Measurements from ENCODE around the gene ZNF774. TPM values are rescaled to one million over a fixed set of nuclear protein-coding genes. Genes with fewer than 3 reads are reported as not detected.

The ZNF774 gene
- total and polyA plus RNA-seq, 11 donors, result 2.1 to 9.9 (median 4.5) TPM

- Histone ChIP-seq H3K36me3 (peaks cover 0 to 40% (median 27%) of the 10 kb centered on the region in 9 donors), H3K9me3 (no peaks in the 10 kb centered on the region), H3K27ac (peak overlapping the region in 7 of 12 donors; percentile 94 to 100 (median 99)), H3K27me3 (no peaks in the 10 kb centered on the region), H3K4me3 (peak overlapping the region in 11 of 12 donors; percentile 76 to 100 (median 94)), H3K4me1 (peaks cover 4 to 61% (median 49%) of the 10 kb centered on the region in 12 donors)
- 60 to 72% (median 71%) methylated on average over 6 of the region's 6 CpGs for WGBS, 4 donors
- TF ChIP-seq CTCF (IDR thresholded peaks at IDR 0.05) (no peak), POLR2A (IDR thresholded peaks at IDR 0.05) (no peak)
- DNase-seq (no peak), ATAC-seq (no peak)
- intact Hi-C loops (cut with DNase I), result loop anchor here in 6 of 10 donors (1.0 to 5.0 kb wide), 5 partner anchors 15 to 74 kb away; no protein-coding TSS in a partner anchor
Measured at GRCh38 chr15:90389513-90389912, 37.4 kb downstream of the ZNF774 start.

- peak overlapping the region in 1 of 12 donors; percentile 37 for H3K27ac ChIP-seq
- TF ChIP-seq CTCF (IDR thresholded peaks at IDR 0.05) (no peak), POLR2A (IDR thresholded peaks at IDR 0.05) (no peak)
- H3K4me3 ChIP-seq, result no peak overlapping the region
- H3K36me3 ChIP-seq, result peaks cover 0 to 48% (median 27%) of the 10 kb centered on the region in 9 donors
- peaks cover 4 to 90% (median 72%) of the 10 kb centered on the region in 12 donors for H3K4me1 ChIP-seq
- ATAC-seq (no peak), DNase-seq (no peak)
- H3K9me3 ChIP-seq, result no peaks in the 10 kb centered on the region
- 91 to 95% (median 94%) methylated on average over 1 of the region's 1 CpG for WGBS, 4 donors
- H3K27me3 ChIP-seq, result no peaks in the 10 kb centered on the region
- intact Hi-C loops (cut with DNase I), result no loop called here
Measured at GRCh38 chr15:90393040-90393439, 41.0 kb downstream of the ZNF774 start.

DNA sequence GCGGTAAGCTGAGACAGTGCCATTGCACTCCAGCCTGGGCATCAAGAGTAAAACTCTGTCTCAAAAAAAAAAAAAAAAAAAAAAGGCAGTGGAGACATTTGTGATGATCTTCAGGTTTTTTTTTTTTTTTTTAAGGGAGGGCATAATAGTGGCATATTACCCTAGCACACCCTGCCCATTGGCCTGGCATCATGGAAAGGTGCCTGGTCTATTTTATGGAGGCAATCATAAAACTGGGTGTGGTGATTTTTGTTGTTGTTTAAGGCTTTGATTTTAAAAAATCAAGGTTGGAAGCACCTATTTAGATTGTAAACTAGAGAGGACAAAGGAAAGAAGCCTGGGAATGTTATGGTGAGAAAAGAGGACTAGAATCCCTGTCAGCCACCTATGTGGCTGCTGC is 42.0 kb downstream of the ZNF774 start:
- ATAC-seq, result no peak
- Histone ChIP-seq H3K27me3 (no peaks in the 10 kb centered on the region), H3K36me3 (peaks cover 0 to 48% (median 27%) of the 10 kb centered on the region in 9 donors), H3K4me1 (peaks cover 4 to 100% (median 76%) of the 10 kb centered on the region in 12 donors), H3K9me3 (no peaks in the 10 kb centered on the region), H3K27ac (peak overlapping the region in 8 of 12 donors; percentile 10 to 65 (median 41)), H3K4me3 (no peak overlapping the region)
- TF ChIP-seq POLR2A (IDR thresholded peaks at IDR 0.05) (no peak), CTCF (IDR thresholded peaks at IDR 0.05) (no peak)
- intact Hi-C loops (cut with DNase I), result no loop called here
- 100% methylated on average over 1 of the region's 1 CpG for WGBS, 4 donors
- DNase-seq, result no peak

DNA sequence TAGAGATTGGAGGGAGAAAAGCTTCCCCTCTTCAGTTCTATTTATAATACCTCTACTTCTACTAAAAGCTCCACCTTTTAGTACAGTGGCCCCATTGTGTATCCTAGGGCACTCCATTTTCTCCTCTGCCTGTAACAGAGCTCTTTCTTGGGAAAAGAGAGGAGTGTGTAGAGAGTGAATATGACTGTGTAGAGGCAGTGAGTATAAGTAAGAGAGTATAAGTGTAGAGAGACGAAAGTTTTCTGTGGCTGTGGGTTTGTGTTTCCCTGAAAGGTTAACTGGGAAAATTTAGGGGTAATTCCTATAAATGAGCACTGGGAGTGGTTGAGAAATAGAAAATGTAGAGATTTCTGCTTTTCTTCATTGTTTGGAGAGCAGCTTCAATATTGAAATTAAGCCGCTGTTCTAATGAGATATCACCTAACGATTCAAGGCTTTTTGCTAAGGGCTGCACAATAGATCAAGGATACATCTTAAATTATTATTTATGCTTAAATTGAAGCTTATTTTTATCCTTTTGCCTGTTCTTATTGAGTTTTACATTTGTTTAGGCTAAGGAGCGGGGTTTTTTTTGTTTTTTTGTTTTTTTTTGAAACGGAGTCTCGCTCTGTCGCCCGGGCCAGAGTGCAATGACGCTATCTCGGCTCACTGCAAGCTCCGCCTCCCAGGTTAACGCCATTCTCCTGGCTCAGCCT is 42.8 kb downstream of the ZNF774 start:
- H3K9me3 ChIP-seq, result no peaks in the 10 kb centered on the region
- peaks cover 4 to 100% (median 73%) of the 10 kb centered on the region in 12 donors for H3K4me1 ChIP-seq
- 95 to 97% (median 96%) methylated on average over 12 of the region's 12 CpGs for WGBS, 4 donors
- no peaks in the 10 kb centered on the region for H3K27me3 ChIP-seq
- H3K36me3 ChIP-seq, result peaks cover 0 to 48% (median 27%) of the 10 kb centered on the region in 9 donors
- DNase-seq, result no peak
- H3K4me3 ChIP-seq, result peak overlapping the region in 1 of 12 donors; percentile 8
- H3K27ac ChIP-seq, result peak overlapping the region in 10 of 12 donors; percentile 10 to 65 (median 41)
- ATAC-seq, result peak in 1 of 4 donors; percentile 22
- intact Hi-C loops (cut with DNase I), result no loop called here
- TF ChIP-seq POLR2A (IDR thresholded peaks at IDR 0.05) (no peak), CTCF (IDR thresholded peaks at IDR 0.05) (no peak)

All from heart left ventricle (tissue), 16 donors.